Measurements from ENCODE around the gene SHROOM1.

The SHROOM1 gene

DNA sequence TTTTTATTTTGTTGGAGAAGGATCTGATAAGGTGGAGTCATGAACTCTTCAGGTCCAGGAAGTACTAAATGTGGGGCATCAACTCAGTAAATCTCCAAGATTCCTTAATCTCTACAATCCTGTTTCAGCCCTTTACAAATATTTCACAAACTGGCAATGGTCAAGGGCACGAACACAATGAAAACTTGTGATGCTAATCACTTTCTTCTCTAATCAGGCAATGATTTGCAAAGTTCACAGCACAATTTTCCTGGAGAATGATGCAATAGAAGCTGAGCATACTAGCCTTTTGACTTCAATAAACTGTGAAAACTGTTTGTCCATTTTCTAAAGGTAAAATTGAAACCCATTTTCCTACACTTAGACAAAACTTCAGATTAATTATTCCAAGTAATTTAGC, 18.9 kb upstream of the SHROOM1 start:
- H3K27me3 ChIP-seq (replicated peaks; ENCODE audit: control insufficient read depth, insufficient read depth, low read length): no peaks in the 10 kb centered on the region
- TF ChIP-seq, protein P1, sequence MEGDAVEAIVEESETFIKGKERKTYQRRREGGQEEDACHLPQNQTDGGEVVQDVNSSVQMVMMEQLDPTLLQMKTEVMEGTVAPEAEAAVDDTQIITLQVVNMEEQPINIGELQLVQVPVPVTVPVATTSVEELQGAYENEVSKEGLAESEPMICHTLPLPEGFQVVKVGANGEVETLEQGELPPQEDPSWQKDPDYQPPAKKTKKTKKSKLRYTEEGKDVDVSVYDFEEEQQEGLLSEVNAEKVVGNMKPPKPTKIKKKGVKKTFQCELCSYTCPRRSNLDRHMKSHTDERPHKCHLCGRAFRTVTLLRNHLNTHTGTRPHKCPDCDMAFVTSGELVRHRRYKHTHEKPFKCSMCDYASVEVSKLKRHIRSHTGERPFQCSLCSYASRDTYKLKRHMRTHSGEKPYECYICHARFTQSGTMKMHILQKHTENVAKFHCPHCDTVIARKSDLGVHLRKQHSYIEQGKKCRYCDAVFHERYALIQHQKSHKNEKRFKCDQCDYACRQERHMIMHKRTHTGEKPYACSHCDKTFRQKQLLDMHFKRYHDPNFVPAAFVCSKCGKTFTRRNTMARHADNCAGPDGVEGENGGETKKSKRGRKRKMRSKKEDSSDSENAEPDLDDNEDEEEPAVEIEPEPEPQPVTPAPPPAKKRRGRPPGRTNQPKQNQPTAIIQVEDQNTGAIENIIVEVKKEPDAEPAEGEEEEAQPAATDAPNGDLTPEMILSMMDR (IDR thresholded peaks at IDR 0.05; ENCODE audit: insufficient read depth, low read length, poor library complexity, severe bottlenecking): no peak
- no peak for DNase-seq (ENCODE audit: extremely low read depth, insufficient read length)
- H3K4me3 ChIP-seq (replicated peaks; ENCODE audit: low read depth, low read length): no peak overlapping the region
- no peaks in the 10 kb centered on the region for H3K36me3 ChIP-seq (ENCODE audit: control insufficient read depth, insufficient read depth, low read length)

DNA sequence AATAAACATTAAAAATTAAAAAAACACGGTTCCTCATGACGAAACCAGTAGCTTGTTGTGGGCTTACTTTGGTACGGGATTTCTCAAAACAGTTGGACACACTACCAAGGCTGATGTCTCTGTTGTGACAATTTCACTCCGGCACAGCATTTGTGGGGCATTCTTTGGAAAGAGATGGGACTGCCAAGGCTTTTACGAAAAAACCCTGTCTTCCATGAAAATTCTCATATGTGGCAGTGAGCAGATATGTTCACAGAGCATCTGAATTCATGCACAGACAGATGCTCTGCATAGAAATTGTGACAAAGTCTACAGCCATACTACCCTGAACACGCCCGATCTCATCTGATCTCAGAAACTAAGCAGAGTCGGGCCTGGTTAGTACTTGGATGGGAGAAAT, 17.8 kb upstream of the SHROOM1 start:
- no peaks in the 10 kb centered on the region for H3K36me3 ChIP-seq (ENCODE audit: control insufficient read depth, insufficient read depth, low read length)
- H3K4me3 ChIP-seq (replicated peaks; ENCODE audit: low read depth, low read length): no peak overlapping the region
- H3K27me3 ChIP-seq (replicated peaks; ENCODE audit: control insufficient read depth, insufficient read depth, low read length): no peaks in the 10 kb centered on the region
- no peak for DNase-seq (ENCODE audit: extremely low read depth, insufficient read length)
- TF ChIP-seq, protein P1 (IDR thresholded peaks at IDR 0.05; ENCODE audit: insufficient read depth, low read length, poor library complexity, severe bottlenecking): no peak

DNA sequence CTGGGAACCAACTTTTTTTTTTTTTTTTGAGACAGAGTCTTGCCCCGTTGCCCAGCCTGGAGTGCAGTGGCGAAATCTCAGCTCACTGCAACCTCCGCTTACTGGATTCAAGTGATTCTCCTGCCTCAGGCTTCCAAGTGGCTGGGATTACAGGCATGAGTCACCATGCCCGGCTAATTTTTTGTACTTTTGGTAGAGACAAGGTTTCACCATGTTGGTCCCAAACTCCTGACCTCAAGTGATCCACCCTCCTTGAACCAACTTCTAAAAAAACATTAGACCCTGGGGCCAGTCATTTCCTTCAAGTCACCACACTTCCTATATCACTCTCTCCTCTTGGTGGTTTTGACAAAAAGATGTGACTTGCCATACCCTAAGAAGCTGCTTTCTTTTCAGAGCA, 10.9 kb upstream of the SHROOM1 start:
- H3K4me3 ChIP-seq (replicated peaks; ENCODE audit: low read depth, low read length): no peak overlapping the region
- no peaks in the 10 kb centered on the region for H3K27me3 ChIP-seq (replicated peaks; ENCODE audit: control insufficient read depth, insufficient read depth, low read length)
- TF ChIP-seq, protein P1 (IDR thresholded peaks at IDR 0.05; ENCODE audit: insufficient read depth, low read length, poor library complexity, severe bottlenecking): no peak
- H3K36me3 ChIP-seq (ENCODE audit: control insufficient read depth, insufficient read depth, low read length): no peaks in the 10 kb centered on the region
- DNase-seq (ENCODE audit: extremely low read depth, insufficient read length): no peak

DNA sequence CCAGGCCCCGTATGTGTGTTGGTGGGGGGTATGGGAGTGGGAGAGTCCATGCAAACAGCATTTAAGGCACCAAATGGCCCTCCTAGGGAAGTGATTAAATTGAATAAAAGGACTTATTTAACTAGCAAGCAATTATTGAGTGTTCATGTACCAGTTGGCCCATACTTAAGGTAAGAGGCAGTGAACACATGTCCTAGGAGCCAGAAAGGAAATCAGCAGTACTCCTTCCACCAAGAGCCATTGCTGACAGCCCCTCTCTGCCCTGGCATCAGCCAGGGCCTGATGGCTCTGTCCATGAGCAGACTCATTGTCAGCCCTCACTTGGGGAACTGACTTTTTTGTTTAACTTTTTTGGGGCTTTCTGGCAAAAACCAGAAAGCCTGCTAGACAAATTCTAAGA, 10.4 kb upstream of the SHROOM1 start:
- Histone ChIP-seq H3K36me3 (ENCODE audit: control insufficient read depth, insufficient read depth, low read length) (no peaks in the 10 kb centered on the region), H3K4me3 (replicated peaks; ENCODE audit: low read depth, low read length) (no peak overlapping the region), H3K27me3 (replicated peaks; ENCODE audit: control insufficient read depth, insufficient read depth, low read length) (no peaks in the 10 kb centered on the region)
- TF ChIP-seq, protein P1 (IDR thresholded peaks at IDR 0.05; ENCODE audit: insufficient read depth, low read length, poor library complexity, severe bottlenecking): no peak
- DNase-seq (ENCODE audit: extremely low read depth, insufficient read length): no peak

DNA sequence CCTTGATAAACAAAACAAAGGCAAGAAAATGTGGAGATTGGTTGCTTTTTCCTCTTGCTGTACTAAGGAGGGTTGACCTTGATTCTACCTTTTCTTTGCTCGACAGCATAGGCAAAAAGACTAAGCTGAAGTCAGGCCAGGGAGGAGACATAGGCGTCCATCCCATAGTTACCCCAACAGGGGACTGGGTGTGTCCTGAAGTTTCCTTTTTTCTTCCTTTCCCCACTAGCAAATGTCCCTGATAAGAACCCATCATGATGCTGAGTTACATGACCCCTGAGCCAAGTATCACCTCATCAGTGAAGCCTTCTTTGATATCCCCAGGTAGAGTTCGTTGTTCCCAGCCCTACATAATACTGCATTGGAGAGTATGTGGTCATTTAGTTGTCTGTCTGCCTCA, 9.9 kb upstream of the SHROOM1 start:
- Histone ChIP-seq H3K4me3 (replicated peaks; ENCODE audit: low read depth, low read length) (no peak overlapping the region), H3K36me3 (ENCODE audit: control insufficient read depth, insufficient read depth, low read length) (no peaks in the 10 kb centered on the region), H3K27me3 (replicated peaks; ENCODE audit: control insufficient read depth, insufficient read depth, low read length) (no peaks in the 10 kb centered on the region)
- TF ChIP-seq, protein P1 (IDR thresholded peaks at IDR 0.05; ENCODE audit: insufficient read depth, low read length, poor library complexity, severe bottlenecking): no peak
- no peak for DNase-seq (ENCODE audit: extremely low read depth, insufficient read length)

Measured in GM06990 (cell line).